ENCODE measurements around the gene SLIT3.

DNA sequence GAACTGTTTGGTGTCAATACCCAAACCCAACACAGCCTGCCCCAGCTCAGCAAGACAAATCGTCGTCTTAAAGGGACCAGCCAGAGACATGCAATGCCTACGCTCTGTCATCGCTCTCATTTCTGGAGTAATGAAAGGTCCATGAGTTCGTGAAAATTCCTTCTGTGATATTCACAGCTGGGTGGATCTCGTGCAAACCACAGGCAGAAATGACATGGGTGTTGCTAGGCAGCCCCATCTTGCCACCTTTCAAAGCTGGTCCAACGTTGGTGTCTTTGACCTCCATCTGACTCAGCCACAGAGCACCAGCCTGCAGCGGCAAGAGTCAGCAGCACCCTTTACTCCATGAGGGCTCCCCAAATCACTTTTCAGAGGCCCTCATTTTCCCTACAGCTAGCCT is 215.3 kb downstream of the SLIT3 start:
- no peak for TF ChIP-seq POLR2A (IDR thresholded peaks at IDR 0.05)
- TF ChIP-seq, protein P1, sequence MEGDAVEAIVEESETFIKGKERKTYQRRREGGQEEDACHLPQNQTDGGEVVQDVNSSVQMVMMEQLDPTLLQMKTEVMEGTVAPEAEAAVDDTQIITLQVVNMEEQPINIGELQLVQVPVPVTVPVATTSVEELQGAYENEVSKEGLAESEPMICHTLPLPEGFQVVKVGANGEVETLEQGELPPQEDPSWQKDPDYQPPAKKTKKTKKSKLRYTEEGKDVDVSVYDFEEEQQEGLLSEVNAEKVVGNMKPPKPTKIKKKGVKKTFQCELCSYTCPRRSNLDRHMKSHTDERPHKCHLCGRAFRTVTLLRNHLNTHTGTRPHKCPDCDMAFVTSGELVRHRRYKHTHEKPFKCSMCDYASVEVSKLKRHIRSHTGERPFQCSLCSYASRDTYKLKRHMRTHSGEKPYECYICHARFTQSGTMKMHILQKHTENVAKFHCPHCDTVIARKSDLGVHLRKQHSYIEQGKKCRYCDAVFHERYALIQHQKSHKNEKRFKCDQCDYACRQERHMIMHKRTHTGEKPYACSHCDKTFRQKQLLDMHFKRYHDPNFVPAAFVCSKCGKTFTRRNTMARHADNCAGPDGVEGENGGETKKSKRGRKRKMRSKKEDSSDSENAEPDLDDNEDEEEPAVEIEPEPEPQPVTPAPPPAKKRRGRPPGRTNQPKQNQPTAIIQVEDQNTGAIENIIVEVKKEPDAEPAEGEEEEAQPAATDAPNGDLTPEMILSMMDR (IDR thresholded peaks at IDR 0.05), result no peak
- no peak for TF ChIP-seq POLR2AphosphoS5 (IDR thresholded peaks at IDR 0.05)

Measured in stomach (tissue), 4 donors.